SK-N-SH (cell line): ENCODE data around the gene REEP3.

Experiments used
- CHD2 ChIP-seq: fragments of 150-350 bp; IDR thresholded peaks from 2 replicates; pipeline ENCODE4 v1.6.1; 2018; ENCODE audit warnings: low read length; ENCODE audit not compliant: partially characterized antibody
- CTCF ChIP-seq: fragments of 200-600 bp; sonication (generic); IDR thresholded peaks from 2 replicates; pipeline ENCODE4 v1.6.1; 2017; ENCODE audit warnings: antibody characterized with exemption, mild to moderate bottlenecking, moderate library complexity
- ELF1 ChIP-seq: IDR thresholded peaks from 2 replicates; pipeline ENCODE4 v1.4.0; 2012
- EP300 ChIP-seq, 2 experiments: IDR thresholded peaks; 2 replicates each; pipeline versions ENCODE4 v1.4.0 to v1.6.1; 2012; ENCODE audit warnings: borderline replicate concordance in 1 of 2, low read depth in 1 of 2, low read length in 1 of 2
- FOSL2 ChIP-seq: IDR thresholded peaks from 2 replicates; pipeline ENCODE4 v1.4.0; 2012; ENCODE audit warnings: low read depth, mild to moderate bottlenecking, moderate library complexity, borderline replicate concordance
- FOXJ3 ChIP-seq: sonication (generic); formaldehyde crosslinking; IDR thresholded peaks from 2 replicates; pipeline ENCODE4 v1.5.1; 2020; ENCODE audit warnings: mild to moderate bottlenecking, missing genetic modification reagents
- GABPA ChIP-seq: IDR thresholded peaks from 2 replicates; pipeline ENCODE4 v1.4.0; 2012; ENCODE audit warnings: low read depth, mild to moderate bottlenecking
- MAX ChIP-seq: IDR thresholded peaks from 2 replicates; pipeline ENCODE4 v1.4.0; 2012; ENCODE audit warnings: low read depth
- POLR2AphosphoS5 ChIP-seq: IDR thresholded peaks from 2 replicates; pipeline ENCODE4 v1.6.1; 2012; ENCODE audit warnings: low read depth, low read length
- RAD21 ChIP-seq: IDR thresholded peaks from 2 replicates; pipeline ENCODE4 v1.6.1; 2012; ENCODE audit warnings: mild to moderate bottlenecking, low read length
- TAF1 ChIP-seq: IDR thresholded peaks from 2 replicates; pipeline ENCODE4 v1.6.1; 2012; ENCODE audit warnings: low read depth, mild to moderate bottlenecking, low read length, moderate library complexity, borderline replicate concordance
- TEAD4 ChIP-seq: IDR thresholded peaks from 2 replicates; pipeline ENCODE4 v1.4.0; 2012; ENCODE audit warnings: mild to moderate bottlenecking, borderline replicate concordance; ENCODE audit not compliant: insufficient read depth

DNA sequence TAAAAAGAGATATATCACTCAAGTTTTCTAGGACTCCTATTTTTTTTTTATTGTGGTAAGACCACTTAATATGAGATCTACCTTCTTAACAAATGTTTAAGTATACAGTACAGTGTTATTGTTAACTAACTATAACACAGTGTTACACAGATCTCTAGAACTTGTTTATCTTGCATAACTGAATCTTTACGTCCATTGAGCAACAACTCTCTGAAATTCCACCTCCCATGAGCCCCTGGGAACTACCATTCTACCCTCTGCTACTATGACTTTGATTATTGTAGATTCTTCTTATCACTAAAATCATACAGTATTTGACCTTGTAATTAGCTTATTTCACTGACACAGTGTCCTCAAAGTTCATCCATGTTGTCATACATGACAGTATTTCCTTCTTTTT lies 22.5 kb upstream of the REEP3 start:
- TF ChIP-seq MAX (no peak), GABPA (no peak), TAF1 (no peak), CTCF (no peak), ELF1 (no peak), EP300 (IDR thresholded peaks at IDR 0.05; ENCODE audit: borderline replicate concordance in 1 of 2, low read depth in 1 of 2, low read length in 1 of 2) (no peak), RAD21 (no peak), CHD2 (no peak), TEAD4 (no peak), POLR2AphosphoS5 (no peak), FOXJ3 (no peak), FOSL2 (no peak)
